H1 (cell line): ENCODE results near the gene EPDR1. TPM values are rescaled to one million over a fixed set of nuclear protein-coding genes. Genes with fewer than 3 reads are reported as not detected.

Experiments used
- CTCF ChIA-PET: fragments of 300-600 bp; sonication (Branson Sonifier 250); formaldehyde crosslinking; loops from one replicate; lab custom pipeline; 2021; ENCODE audit not compliant: partially characterized antibody; lab: Charles Lee
- POLR2A ChIA-PET: fragments of 300-600 bp; sonication (Branson Sonifier 250); formaldehyde crosslinking; loops from one replicate; lab custom pipeline; 2021; ENCODE audit warnings: inconsistent platforms; ENCODE audit not compliant: partially characterized antibody; lab: Charles Lee
- DNase-seq, 2 experiments: peaks; one replicate each; pipeline versions ENCODE4 v3.0.0 to v3.0.0-alpha.2; 2010 to 2022; ENCODE audit warnings: low spot score in 2 of 2, low read depth in 1 of 2, mixed read lengths in 1 of 2
- FAIRE-seq: peaks from 2 replicates; lab custom pipeline; 2011; peaks lifted over from hg19 to GRCh38; lab: Jason Lieb, UNC
- H2AFZ ChIP-seq: 2 replicates; pipeline ENCODE4 v1.8.1; 2012; ENCODE audit warnings: low read length, inconsistent platforms
- H2AK5ac ChIP-seq: 2 replicates; pipeline ENCODE4 v1.6.1; 2013; ENCODE audit warnings: low read depth, low read length
- H2BK120ac ChIP-seq: replicated peaks from 2 replicates; pipeline ENCODE3; 2013; ENCODE audit warnings: low read depth, low read length, inconsistent platforms
- H2BK12ac ChIP-seq: 2 replicates; pipeline ENCODE4 v1.6.1; 2013; ENCODE audit warnings: low read depth, low read length
- H2BK15ac ChIP-seq: 2 replicates; pipeline ENCODE4 v1.6.1; 2013; ENCODE audit warnings: low read length
- H2BK20ac ChIP-seq: 2 replicates; pipeline ENCODE4 v1.6.1; 2013; ENCODE audit warnings: low read length
- H2BK5ac ChIP-seq: 2 replicates; pipeline ENCODE4 v1.6.1; 2013; ENCODE audit warnings: low read depth, low read length
- H3K14ac ChIP-seq: 2 replicates; pipeline ENCODE4 v1.6.1; 2013; ENCODE audit warnings: inconsistent platforms; ENCODE audit not compliant: insufficient read length
- H3K18ac ChIP-seq: 2 replicates; pipeline ENCODE4 v1.6.1; 2013; ENCODE audit warnings: low read length; ENCODE audit errors: extremely low read depth
- H3K23ac ChIP-seq: 2 replicates; pipeline ENCODE4 v1.6.1; 2013; ENCODE audit warnings: inconsistent platforms; ENCODE audit not compliant: insufficient read length
- H3K23me2 ChIP-seq: 2 replicates; pipeline ENCODE4 v1.6.1; 2013; ENCODE audit warnings: low read depth, low read length
- H3K27ac ChIP-seq: 2 replicates; pipeline ENCODE4 v1.6.1; 2011; ENCODE audit warnings: low read depth, low read length, inconsistent platforms
- H3K27me3 ChIP-seq, 4 experiments: replicated peaks in 1 of 4; 1 replicate in 1 of 4; 2 replicates in 3 of 4; pipeline versions ENCODE4 v1.6.1 to v1.8.1; 2011 to 2013; ENCODE audit warnings: low read length in 3 of 4, mild to moderate bottlenecking in 3 of 4, inconsistent platforms in 2 of 4, mixed read lengths in 2 of 4, moderate library complexity in 1 of 4; ENCODE audit not compliant: control insufficient read depth in 3 of 4, insufficient read depth in 3 of 4; ENCODE audit errors: extremely low read depth in 1 of 4
- H3K36me3 ChIP-seq, 4 experiments: 2 replicates each; pipeline versions ENCODE4 v1.6.1 to v1.8.1; 2011 to 2013; ENCODE audit warnings: mild to moderate bottlenecking in 4 of 4, low read length in 3 of 4, moderate library complexity in 2 of 4, control low read depth in 1 of 4, inconsistent platforms in 1 of 4; ENCODE audit not compliant: insufficient read depth in 4 of 4, control insufficient read depth in 2 of 4
- H3K4ac ChIP-seq: replicated peaks from 2 replicates; pipeline ENCODE3; 2013; ENCODE audit warnings: low read length, low read depth, mixed read lengths, inconsistent platforms; ENCODE audit not compliant: insufficient read length
- H3K4me1 ChIP-seq, 4 experiments: replicated peaks in 1 of 4; 1 replicate in 1 of 4; 2 replicates in 3 of 4; pipeline versions ENCODE4 v1.6.1 to v1.8.1; 2011 to 2013; ENCODE audit warnings: low read length in 3 of 4, inconsistent platforms in 2 of 4, mixed read lengths in 1 of 4; ENCODE audit not compliant: insufficient read depth in 4 of 4, control insufficient read depth in 3 of 4
- H3K4me2 ChIP-seq, 2 experiments: 2 replicates each; pipeline versions ENCODE4 v1.6.1 to v1.8.1; 2011 to 2013; ENCODE audit warnings: low read depth in 2 of 2, low read length in 2 of 2, control low read depth in 1 of 2, inconsistent platforms in 1 of 2, mild to moderate bottlenecking in 1 of 2; ENCODE audit not compliant: insufficient read depth in 1 of 2
- H3K4me3 ChIP-seq, 4 experiments: fragments of 200-600, 300-600 bp in 1 of 4; sonication (generic), shearing (Covaris generic), sonication (Bioruptor Twin) in 1 of 4; 2 replicates each; pipeline versions ENCODE4 v1.5.1 to v1.8.1; 2011 to 2016; ENCODE audit warnings: low read length in 4 of 4, low read depth in 3 of 4, control low read depth in 2 of 4, inconsistent platforms in 2 of 4, mild to moderate bottlenecking in 2 of 4, mixed read lengths in 1 of 4, moderate library complexity in 1 of 4; ENCODE audit not compliant: insufficient read depth in 2 of 4; ENCODE audit errors: extremely low read depth in 1 of 4
- H3K56ac ChIP-seq: replicated peaks from 2 replicates; pipeline ENCODE3; 2013; ENCODE audit warnings: low read depth, mild to moderate bottlenecking, mixed read lengths, low read length, inconsistent platforms; ENCODE audit not compliant: insufficient read length
- H3K79me1 ChIP-seq: 2 replicates; pipeline ENCODE4 v1.6.1; 2013; ENCODE audit warnings: low read depth, low read length, control low read depth
- H3K79me2 ChIP-seq, 2 experiments: 2 replicates each; pipeline versions ENCODE4 v1.6.1 to v1.8.1; 2012 to 2013; ENCODE audit warnings: low read length in 2 of 2, mild to moderate bottlenecking in 2 of 2, inconsistent platforms in 1 of 2; ENCODE audit not compliant: insufficient read depth in 2 of 2, control insufficient read depth in 1 of 2
- H3K9ac ChIP-seq, 4 experiments: replicated peaks in 1 of 4; 1 replicate in 1 of 4; 2 replicates in 3 of 4; pipeline versions ENCODE4 v1.6.1 to v1.8.1; 2011 to 2013; ENCODE audit warnings: low read depth in 3 of 4, low read length in 3 of 4, control low read depth in 2 of 4, mild to moderate bottlenecking in 2 of 4, moderate library complexity in 2 of 4, inconsistent platforms in 1 of 4; ENCODE audit errors: extremely low read depth in 1 of 4
- H3K9me3 ChIP-seq, 2 experiments: 2 replicates each; pipeline versions ENCODE4 v1.6.1 to v1.8.1; 2012 to 2013; ENCODE audit warnings: mild to moderate bottlenecking in 2 of 2, moderate library complexity in 2 of 2, control low read depth in 1 of 2, inconsistent platforms in 1 of 2, low read depth in 1 of 2, low read length in 1 of 2, mixed read lengths in 1 of 2; ENCODE audit not compliant: insufficient read depth in 2 of 2
- H4K20me1 ChIP-seq, 2 experiments: replicated peaks in 1 of 2; 2 replicates each; pipeline versions ENCODE3 to v1.8.1; 2011 to 2013; ENCODE audit warnings: inconsistent platforms in 2 of 2, low read length in 2 of 2, mild to moderate bottlenecking in 1 of 2; ENCODE audit not compliant: insufficient read depth in 2 of 2, control insufficient read depth in 1 of 2
- H4K5ac ChIP-seq: 2 replicates; pipeline ENCODE4 v1.6.1; 2013; ENCODE audit warnings: low read length, low read depth, mixed read lengths, inconsistent platforms; ENCODE audit not compliant: insufficient read length
- H4K8ac ChIP-seq: 2 replicates; pipeline ENCODE4 v1.8.0; 2013; ENCODE audit warnings: mild to moderate bottlenecking, moderate library complexity, low read length, inconsistent platforms; ENCODE audit not compliant: insufficient read depth; ENCODE audit errors: extremely low read depth
- H4K91ac ChIP-seq: replicated peaks from 2 replicates; pipeline ENCODE3; 2013; ENCODE audit warnings: low read length, mixed read lengths, inconsistent platforms; ENCODE audit not compliant: insufficient read length
- BACH1 ChIP-seq: IDR thresholded peaks from 2 replicates; pipeline ENCODE4 v1.6.1; 2012; ENCODE audit warnings: low read length, improper control_type of control experiment
- JUN ChIP-seq: IDR thresholded peaks from 2 replicates; pipeline ENCODE4 v1.6.1; 2011; ENCODE audit warnings: low read depth, mild to moderate bottlenecking, improper control_type of control experiment, low read length
- SRF ChIP-seq: IDR thresholded peaks from 2 replicates; pipeline ENCODE4 v1.6.1; 2011; ENCODE audit warnings: mild to moderate bottlenecking, low read depth, low read length, moderate library complexity
- WGBS, 2 experiments: shearing (Covaris generic) in 1 of 2; methylation state at CpG; one replicate each; pipeline versions ENCODE4 v1.1.6 to v1.1.7; 2013 to 2015; ENCODE audit warnings: low lambda C conversion rate in 2 of 2, mixed read lengths in 2 of 2, inconsistent platforms in 1 of 2, low coverage in 1 of 2, missing lambda C conversion rate in 1 of 2; ENCODE audit not compliant: insufficient replicate concordance in 2 of 2, insufficient coverage in 1 of 2, insufficient read length in 1 of 2; ENCODE audit errors: extremely low coverage in 1 of 2, missing lambda C conversion rate in 1 of 2; 5-methylcytosine and 5-hydroxymethylcytosine counted together
- polyA plus RNA-seq, 7 experiments: library from polyadenylated mRNA; depleted of rRNA in 3 of 7; stranded (reverse) in 5 of 7; unstranded in 2 of 7; fragments of >200 nt in 5 of 7; fragments of 200-250 nt in 2 of 7; gene quantifications; 1 replicate in 5 of 7; 2 replicates in 1 of 7; 4 replicates in 1 of 7; pipeline versions ENCODE4 v1.2.1 to v1.2.3, GENCODE V29; 2011 to 2013; ENCODE audit warnings: missing spikeins in 2 of 7, mixed read lengths in 2 of 7
- total RNA-seq: library from RNA; stranded (reverse); fragmentation: NEBNext Ultra II Directional; extraction: Animal tissue kit (Norgen Biotek cat#: 25700); gene quantifications from 2 replicates; pipeline ENCODE4 v1.2.1, GENCODE V29; 2021

EPDR1 gene
- total and polyA plus RNA-seq, 2 of the 8 experiments (the other 6 are each of a cell fraction or from before 2014, with no cell fraction given), result 6.4 to 8.2 TPM

GRCh38 chr7:37894671-37895070 lies 25.8 kb upstream of the EPDR1 start:
- WGBS, 2 experiments, result 74% methylated on average over 3 of the region's 3 CpGs; no CpG with 5 or more reads in 1 of the 2 experiments
- Histone ChIP-seq H2BK12ac (no peak overlapping the region), H2AK5ac (no peak overlapping the region), H3K4me2 (no peak overlapping the region), H4K5ac (no peak overlapping the region), H3K4me1 (no peaks in the 10 kb centered on the region), H3K14ac (no peak overlapping the region), H3K36me3 (no peaks in the 10 kb centered on the region), H3K27me3 (no peaks in the 10 kb centered on the region), H3K9me3 (no peaks in the 10 kb centered on the region), H3K4ac (no peak overlapping the region), H3K9ac (no peak overlapping the region), H3K56ac (no peak overlapping the region), H3K23me2 (no peaks in the 10 kb centered on the region), H3K4me3 (no peak overlapping the region), H3K27ac (no peak overlapping the region), H3K23ac (no peak overlapping the region), H3K18ac (no peak overlapping the region), H3K79me2 (no peaks in the 10 kb centered on the region), H2BK120ac (no peak overlapping the region), H3K79me1 (no peaks in the 10 kb centered on the region), H4K8ac (no peak overlapping the region), H2AFZ (no peak overlapping the region), H2BK5ac (no peak overlapping the region), H2BK15ac (no peak overlapping the region), H4K91ac (no peak overlapping the region), H2BK20ac (no peak overlapping the region), H4K20me1 (no peaks in the 10 kb centered on the region)
- FAIRE-seq (no peak), DNase-seq (no peak)
- POLR2A ChIA-PET, result no interaction called here
- CTCF ChIA-PET, result interaction anchor here (1.4 kb wide), 1 partner anchor 24 kb away, joined by 4 read pairs; no protein-coding TSS in a partner anchor
- no peak for TF ChIP-seq SRF
- TF ChIP-seq BACH1, result no peak
- TF ChIP-seq JUN, result no peak
